Chondrocyte (in vitro differentiated cells): ENCODE data around the gene SEMA4B. TPM values are rescaled to one million over a fixed set of nuclear protein-coding genes. Genes with fewer than 3 reads are reported as not detected.

Experiments used
- DNase-seq: peaks from one replicate; pipeline ENCODE4 v3.0.0; 2021; ENCODE audit warnings: mixed read lengths, low spot score
- H3K27ac Mint-ChIP-seq: one replicate; pipeline ENCODE4 v1.8.0; 2021; ENCODE audit warnings: mild to moderate bottlenecking, moderate library complexity, mixed read lengths; ENCODE audit not compliant: unreplicated experiment
- H3K27me3 Mint-ChIP-seq: 2 replicates; pipeline ENCODE4 v1.8.0; 2021; ENCODE audit warnings: low read depth, mixed read lengths
- H3K36me3 Mint-ChIP-seq: 2 replicates; pipeline ENCODE4 v1.8.0; 2021; ENCODE audit warnings: low read depth, mixed read lengths
- H3K4me1 Mint-ChIP-seq: 2 replicates; pipeline ENCODE4 v1.8.0; 2021; ENCODE audit warnings: low read depth, mild to moderate bottlenecking, mixed read lengths
- H3K4me3 Mint-ChIP-seq: one replicate; pipeline ENCODE4 v1.8.0; 2021; ENCODE audit warnings: mild to moderate bottlenecking, moderate library complexity, mixed read lengths; ENCODE audit not compliant: unreplicated experiment
- H3K9me3 Mint-ChIP-seq: 2 replicates; pipeline ENCODE4 v1.8.0; 2021; ENCODE audit warnings: low read depth, mixed read lengths
- CTCF ChIP-seq: fragments of 200-600 bp; sonication (generic); IDR thresholded peaks from 2 replicates; pipeline ENCODE4 v1.5.0; 2021; ENCODE audit warnings: antibody characterized with exemption, mild to moderate bottlenecking, moderate library complexity
- total RNA-seq: library from RNA; stranded (reverse); gene quantifications from 3 replicates; pipeline ENCODE4 v1.2.1, GENCODE V29; 2021

SEMA4B gene
- total RNA-seq, 1 donor from 2014 or later, result 10.5 TPM

- Mint-ChIP-seq H3K9me3 (no peaks in the 10 kb centered on the region), H3K27me3 (no peaks in the 10 kb centered on the region), H3K4me1 (peaks cover 16% of the 10 kb centered on the region), H3K4me3 (no peak overlapping the region), H3K27ac (no peak overlapping the region), H3K36me3 (peaks cover 11% of the 10 kb centered on the region)
- DNase-seq, result no peak
- no peak for TF ChIP-seq CTCF
Measured at GRCh38 chr15:90227816-90228772, 27.0 kb downstream of the SEMA4B start.

GRCh38 chr15:90228960-90229359 is 27.8 kb downstream of the SEMA4B start:
- no peaks in the 10 kb centered on the region for H3K9me3 Mint-ChIP-seq
- no peak for DNase-seq
- peaks cover 11% of the 10 kb centered on the region for H3K36me3 Mint-ChIP-seq
- no peaks in the 10 kb centered on the region for H3K27me3 Mint-ChIP-seq
- TF ChIP-seq CTCF, result no peak
- H3K27ac Mint-ChIP-seq, result no peak overlapping the region
- peaks cover 16% of the 10 kb centered on the region for H3K4me1 Mint-ChIP-seq
- no peak overlapping the region for H3K4me3 Mint-ChIP-seq

- DNase-seq, result no peak
- H3K4me3 Mint-ChIP-seq, result no peak overlapping the region
- H3K27me3 Mint-ChIP-seq, result no peaks in the 10 kb centered on the region
- no peak overlapping the region for H3K27ac Mint-ChIP-seq
- H3K4me1 Mint-ChIP-seq, result peaks cover 24% of the 10 kb centered on the region
- H3K9me3 Mint-ChIP-seq, result no peaks in the 10 kb centered on the region
- H3K36me3 Mint-ChIP-seq, result peaks cover 11% of the 10 kb centered on the region
- TF ChIP-seq CTCF, result no peak
Measured at GRCh38 chr15:90230071-90230494, 29.0 kb downstream of the SEMA4B start.

GRCh38 chr15:90230610-90231009 is 29.5 kb downstream of the SEMA4B start:
- Mint-ChIP-seq H3K4me1 (peaks cover 25% of the 10 kb centered on the region), H3K27ac (no peak overlapping the region), H3K27me3 (no peaks in the 10 kb centered on the region), H3K9me3 (no peaks in the 10 kb centered on the region), H3K4me3 (no peak overlapping the region), H3K36me3 (peaks cover 11% of the 10 kb centered on the region)
- DNase-seq, result no peak
- TF ChIP-seq CTCF, result no peak

- Mint-ChIP-seq H3K4me3 (no peak overlapping the region), H3K9me3 (no peaks in the 10 kb centered on the region), H3K27me3 (no peaks in the 10 kb centered on the region), H3K27ac (no peak overlapping the region), H3K36me3 (peaks cover 11% of the 10 kb centered on the region), H3K4me1 (peaks cover 25% of the 10 kb centered on the region)
- TF ChIP-seq CTCF, result no peak
- no peak for DNase-seq
Measured at GRCh38 chr15:90231028-90232017, 30.2 kb downstream of the SEMA4B start.
